K562 (cell line): ENCODE results near the gene CRYBB1. TPM values are rescaled to one million over a fixed set of nuclear protein-coding genes. Genes with fewer than 3 reads are reported as not detected.

Experiments used
- ADNP ChIP-seq: fragments of 200-800 bp; sonication (Bioruptor generic); IDR thresholded peaks from 2 replicates; pipeline ENCODE4 v1.6.1; 2016; ENCODE audit warnings: missing genetic modification characterization, missing compliant biosample characterization
- CHD4 ChIP-seq: fragments of 200-600 bp; sonication (generic); IDR thresholded peaks from 3 replicates; pipeline ENCODE4 v1.6.1; 2012; ENCODE audit warnings: low read depth, mild to moderate bottlenecking, mixed read lengths, low read length, inconsistent platforms; ENCODE audit not compliant: insufficient read depth, insufficient replicate concordance, poor library complexity, severe bottlenecking
- CSDE1 ChIP-seq, 2 experiments: fragments of 450-650 bp; IDR thresholded peaks; 2 replicates each; pipeline ENCODE4 v1.6.1; 2016; ENCODE audit warnings: mild to moderate bottlenecking in 1 of 2
- DPF2 ChIP-seq: fragments of 450-650 bp; IDR thresholded peaks from 2 replicates; pipeline ENCODE4 v1.6.1; 2016
- HDAC2 ChIP-seq: fragments of 450-650 bp; IDR thresholded peaks from 2 replicates; pipeline ENCODE4 v1.6.1; 2016; ENCODE audit warnings: mild to moderate bottlenecking
- HIVEP1 ChIP-seq: fragments of 250-450 bp; sonication (Bioruptor Pico); IDR thresholded peaks from 2 replicates; pipeline ENCODE4 v1.4.0; 2020; ENCODE audit warnings: mild to moderate bottlenecking
- KDM1A ChIP-seq, 2 experiments: fragments of 450-650 bp; IDR thresholded peaks; 2 replicates each; pipeline ENCODE4 v1.6.1; 2016; ENCODE audit warnings: mild to moderate bottlenecking in 2 of 2
- LCOR ChIP-seq: sonication (generic); formaldehyde crosslinking; IDR thresholded peaks from 2 replicates; pipeline ENCODE4 v1.8.0; 2022; ENCODE audit warnings: mild to moderate bottlenecking, missing genetic modification reagents
- MBD2 ChIP-seq: sonication (generic); IDR thresholded peaks from 2 replicates; pipeline ENCODE4 v1.6.1; 2016; ENCODE audit warnings: low read depth, borderline replicate concordance
- MTF1 ChIP-seq: fragments of 250-450 bp; sonication (Bioruptor Pico); IDR thresholded peaks from 2 replicates; pipeline ENCODE4 v1.9.0; 2021; ENCODE audit warnings: moderate library complexity, mild to moderate bottlenecking, inconsistent platforms, borderline replicate concordance
- RBM17 ChIP-seq: fragments of 200-400 bp; formaldehyde crosslinking; IDR thresholded peaks from 2 replicates; pipeline ENCODE4 v1.6.1; 2017; ENCODE audit warnings: low read depth, mild to moderate bottlenecking, low read length, borderline replicate concordance
- RFX1 ChIP-seq: fragments of 450-650 bp; IDR thresholded peaks from 2 replicates; pipeline ENCODE4 v1.6.1; 2016; ENCODE audit warnings: mild to moderate bottlenecking, moderate library complexity
- SMARCA4 ChIP-seq: fragments of 450-650 bp; IDR thresholded peaks from 2 replicates; pipeline ENCODE4 v1.6.1; 2016
- SOX6 ChIP-seq: fragments of 450-650 bp; IDR thresholded peaks from 2 replicates; pipeline ENCODE4 v1.6.1; 2014; ENCODE audit warnings: mild to moderate bottlenecking
- TRIM28 ChIP-seq: fragments of 450-650 bp; IDR thresholded peaks from 2 replicates; pipeline ENCODE4 v1.6.1; 2017
- ZNF24 ChIP-seq: fragments of 450-650 bp; IDR thresholded peaks from 2 replicates; pipeline ENCODE4 v1.6.1; 2016
- ZNF316 ChIP-seq: fragments of 450-650 bp; IDR thresholded peaks from 2 replicates; pipeline ENCODE4 v1.6.1; 2016
- polyA plus RNA-seq, 8 experiments: library from polyadenylated mRNA; depleted of rRNA in 4 of 8; stranded (reverse) in 5 of 8; unstranded in 3 of 8; fragments of >200 nt; fragmentation: Nextera tagmentation in 2 of 8; fragmentation: Illumina TruSeq in 1 of 8; extraction: Ambion mirVana in 2 of 8; extraction: Trizol in 1 of 8; gene quantifications; 2 replicates each; pipeline versions ENCODE4 v1.2.1 to v1.2.3, GENCODE V29; 2011 to 2014; ENCODE audit warnings: inconsistent platforms in 1 of 8, missing spikeins in 1 of 8
- total RNA-seq, 7 experiments: library from RNA; depleted of rRNA in 6 of 7; stranded (reverse); fragments of >200 nt in 6 of 7; fragmentation: Illumina TruSeq in 2 of 7; extraction: Trizol in 2 of 7; gene quantifications; 2 replicates each; pipeline versions ENCODE4 v1.2.1 to v1.2.3, GENCODE V29; 2011 to 2021; ENCODE audit warnings: low replicate concordance in 1 of 7
- TF ChIP-seq, protein P1 (sequence below): fragments of 150-350 bp; IDR thresholded peaks from 2 replicates; pipeline ENCODE4 v1.6.1; 2014; ENCODE audit warnings: low read depth, mild to moderate bottlenecking, low read length, borderline replicate concordance
- TF ChIP-seq, protein P2 (sequence below): sonication (generic); formaldehyde crosslinking; IDR thresholded peaks from 2 replicates; pipeline ENCODE4 v1.8.1; 2023; ENCODE audit warnings: mild to moderate bottlenecking, missing genetic modification reagents
- TF ChIP-seq, protein P3 (sequence below): sonication (generic); formaldehyde crosslinking; IDR thresholded peaks from 2 replicates; pipeline ENCODE4 v1.9.0; 2022; ENCODE audit warnings: mild to moderate bottlenecking, missing genetic modification reagents
- TF ChIP-seq, protein P4 (sequence below): fragments of 250-450 bp; sonication (Bioruptor Pico); IDR thresholded peaks from 2 replicates; pipeline ENCODE4 v1.5.0; 2021; ENCODE audit warnings: mild to moderate bottlenecking, borderline replicate concordance

CRYBB1 gene
- total and polyA plus RNA-seq, 9 of the 15 experiments (the other 6 are each of a cell fraction or from before 2014, with no cell fraction given) = 0.16 to 0.45 (median 0.33) TPM; not detected in 2

DNA sequence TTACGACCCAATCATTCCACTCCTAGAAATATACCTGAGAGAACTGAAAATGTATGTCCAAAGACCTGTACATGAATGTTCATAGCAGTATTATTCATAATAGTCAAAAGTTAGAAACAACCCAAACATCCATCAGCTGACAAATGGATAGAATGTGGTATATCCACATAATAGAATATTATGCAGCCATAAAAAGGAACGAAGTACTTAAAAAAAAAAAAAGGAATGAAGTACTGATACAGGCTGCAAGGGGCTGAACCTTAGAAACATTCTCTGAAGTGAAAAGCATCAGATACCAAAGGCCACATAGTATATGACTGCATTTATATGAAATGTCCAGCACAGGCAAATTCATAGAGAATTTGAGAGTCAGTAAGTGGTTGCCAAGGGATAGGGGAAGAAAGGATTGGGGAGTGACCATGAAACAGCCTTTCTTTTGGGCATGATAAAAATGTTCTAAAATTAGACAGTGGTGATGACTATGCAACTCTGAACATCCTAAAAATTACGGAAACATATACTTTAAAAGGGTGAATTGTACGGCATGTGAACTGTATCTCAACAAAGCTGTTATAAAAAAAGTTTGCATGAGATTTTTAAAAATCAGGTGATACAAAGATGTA is 29.7 kb downstream of the CRYBB1 start (continued):
- TF ChIP-seq, protein P1, sequence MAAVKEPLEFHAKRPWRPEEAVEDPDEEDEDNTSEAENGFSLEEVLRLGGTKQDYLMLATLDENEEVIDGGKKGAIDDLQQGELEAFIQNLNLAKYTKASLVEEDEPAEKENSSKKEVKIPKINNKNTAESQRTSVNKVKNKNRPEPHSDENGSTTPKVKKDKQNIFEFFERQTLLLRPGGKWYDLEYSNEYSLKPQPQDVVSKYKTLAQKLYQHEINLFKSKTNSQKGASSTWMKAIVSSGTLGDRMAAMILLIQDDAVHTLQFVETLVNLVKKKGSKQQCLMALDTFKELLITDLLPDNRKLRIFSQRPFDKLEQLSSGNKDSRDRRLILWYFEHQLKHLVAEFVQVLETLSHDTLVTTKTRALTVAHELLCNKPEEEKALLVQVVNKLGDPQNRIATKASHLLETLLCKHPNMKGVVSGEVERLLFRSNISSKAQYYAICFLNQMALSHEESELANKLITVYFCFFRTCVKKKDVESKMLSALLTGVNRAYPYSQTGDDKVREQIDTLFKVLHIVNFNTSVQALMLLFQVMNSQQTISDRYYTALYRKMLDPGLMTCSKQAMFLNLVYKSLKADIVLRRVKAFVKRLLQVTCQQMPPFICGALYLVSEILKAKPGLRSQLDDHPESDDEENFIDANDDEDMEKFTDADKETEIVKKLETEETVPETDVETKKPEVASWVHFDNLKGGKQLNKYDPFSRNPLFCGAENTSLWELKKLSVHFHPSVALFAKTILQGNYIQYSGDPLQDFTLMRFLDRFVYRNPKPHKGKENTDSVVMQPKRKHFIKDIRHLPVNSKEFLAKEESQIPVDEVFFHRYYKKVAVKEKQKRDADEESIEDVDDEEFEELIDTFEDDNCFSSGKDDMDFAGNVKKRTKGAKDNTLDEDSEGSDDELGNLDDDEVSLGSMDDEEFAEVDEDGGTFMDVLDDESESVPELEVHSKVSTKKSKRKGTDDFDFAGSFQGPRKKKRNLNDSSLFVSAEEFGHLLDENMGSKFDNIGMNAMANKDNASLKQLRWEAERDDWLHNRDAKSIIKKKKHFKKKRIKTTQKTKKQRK = no peak
- TF ChIP-seq LCOR (0 out of 2 replicates have a peak, but pooled peaks have one; percentile 37), RBM17 (no peak), HDAC2 (peak; percentile 34; the same call in 1 of the 2 replicates), RFX1 (peak; percentile 72), CSDE1 (IDR thresholded peaks at IDR 0.05) (no peak), MTF1 (no peak), ZNF316 (peak; percentile 86), SOX6 (peak; percentile 46), DPF2 (peak; percentile 47; the same call in 1 of the 2 replicates), HIVEP1 (no peak), MBD2 (no peak), ZNF24 (peak; percentile 95), ADNP (tag) (peak; percentile 23; the same call in 1 of the 2 replicates), CHD4 (peak; percentile 31), KDM1A (IDR thresholded peaks at IDR 0.05) (0 out of 4 replicates have a peak, but pooled peaks of 1 of the 2 experiments have one; percentile 20), SMARCA4 (0 out of 2 replicates have a peak, but pooled peaks have one; percentile 21), TRIM28 (peak; percentile 78)
- TF ChIP-seq, protein P2, sequence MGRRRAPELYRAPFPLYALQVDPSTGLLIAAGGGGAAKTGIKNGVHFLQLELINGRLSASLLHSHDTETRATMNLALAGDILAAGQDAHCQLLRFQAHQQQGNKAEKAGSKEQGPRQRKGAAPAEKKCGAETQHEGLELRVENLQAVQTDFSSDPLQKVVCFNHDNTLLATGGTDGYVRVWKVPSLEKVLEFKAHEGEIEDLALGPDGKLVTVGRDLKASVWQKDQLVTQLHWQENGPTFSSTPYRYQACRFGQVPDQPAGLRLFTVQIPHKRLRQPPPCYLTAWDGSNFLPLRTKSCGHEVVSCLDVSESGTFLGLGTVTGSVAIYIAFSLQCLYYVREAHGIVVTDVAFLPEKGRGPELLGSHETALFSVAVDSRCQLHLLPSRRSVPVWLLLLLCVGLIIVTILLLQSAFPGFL (CRISPR knock-in tag) = no peak
- TF ChIP-seq, protein P3, sequence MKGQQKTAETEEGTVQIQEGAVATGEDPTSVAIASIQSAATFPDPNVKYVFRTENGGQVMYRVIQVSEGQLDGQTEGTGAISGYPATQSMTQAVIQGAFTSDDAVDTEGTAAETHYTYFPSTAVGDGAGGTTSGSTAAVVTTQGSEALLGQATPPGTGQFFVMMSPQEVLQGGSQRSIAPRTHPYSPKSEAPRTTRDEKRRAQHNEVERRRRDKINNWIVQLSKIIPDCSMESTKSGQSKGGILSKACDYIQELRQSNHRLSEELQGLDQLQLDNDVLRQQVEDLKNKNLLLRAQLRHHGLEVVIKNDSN (CRISPR knock-in tag) = no peak
- TF ChIP-seq, protein P4, sequence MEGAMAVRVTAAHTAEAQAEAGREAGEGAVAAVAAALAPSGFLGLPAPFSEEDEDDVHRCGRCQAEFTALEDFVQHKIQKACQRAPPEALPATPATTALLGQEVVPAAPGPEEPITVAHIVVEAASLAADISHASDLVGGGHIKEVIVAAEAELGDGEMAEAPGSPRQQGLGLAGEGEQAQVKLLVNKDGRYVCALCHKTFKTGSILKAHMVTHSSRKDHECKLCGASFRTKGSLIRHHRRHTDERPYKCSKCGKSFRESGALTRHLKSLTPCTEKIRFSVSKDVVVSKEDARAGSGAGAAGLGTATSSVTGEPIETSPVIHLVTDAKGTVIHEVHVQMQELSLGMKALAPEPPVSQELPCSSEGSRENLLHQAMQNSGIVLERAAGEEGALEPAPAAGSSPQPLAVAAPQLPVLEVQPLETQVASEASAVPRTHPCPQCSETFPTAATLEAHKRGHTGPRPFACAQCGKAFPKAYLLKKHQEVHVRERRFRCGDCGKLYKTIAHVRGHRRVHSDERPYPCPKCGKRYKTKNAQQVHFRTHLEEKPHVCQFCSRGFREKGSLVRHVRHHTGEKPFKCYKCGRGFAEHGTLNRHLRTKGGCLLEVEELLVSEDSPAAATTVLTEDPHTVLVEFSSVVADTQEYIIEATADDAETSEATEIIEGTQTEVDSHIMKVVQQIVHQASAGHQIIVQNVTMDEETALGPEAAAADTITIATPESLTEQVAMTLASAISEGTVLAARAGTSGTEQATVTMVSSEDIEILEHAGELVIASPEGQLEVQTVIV (CRISPR knock-in tag) = no peak
